Fibroblast of upper back skin (primary cell): ENCODE results near the gene SIGLEC11.
"Not testable (repeated sequence)": the region's sequence is repeated elsewhere in the genome, so short reads cannot be mapped to it uniquely, and the experiment has no call there.

ENCODE experiments used
- DNase-seq: peaks from one replicate; pipeline ENCODE4 v3.0.0-alpha.2; 2013

Gene SIGLEC11

GRCh38 chr19:49981603-49982593 lies 20.9 kb upstream of the SIGLEC11 start:
- no peak for DNase-seq

GRCh38 chr19:49978324-49978723 lies 17.4 kb upstream of the SIGLEC11 start:
- no peak for DNase-seq

- no peak for DNase-seq
Measured at GRCh38 chr19:49977881-49978280, 16.9 kb upstream of the SIGLEC11 start.

- DNase-seq: no peak
Measured at GRCh38 chr19:49977076-49977475, 16.1 kb upstream of the SIGLEC11 start.

- no peak for DNase-seq
Measured at GRCh38 chr19:49976496-49976895, 15.5 kb upstream of the SIGLEC11 start.

- no peak for DNase-seq
Measured at GRCh38 chr19:49975051-49975450, 14.1 kb upstream of the SIGLEC11 start.

GRCh38 chr19:49973987-49974386 lies 13.0 kb upstream of the SIGLEC11 start:
- DNase-seq: no peak

GRCh38 chr19:49972841-49973240 lies 11.9 kb upstream of the SIGLEC11 start:
- DNase-seq: no peak

- DNase-seq: no peak
Measured at GRCh38 chr19:49971991-49972411, 11.0 kb upstream of the SIGLEC11 start.

GRCh38 chr19:49969355-49969754 lies 8.4 kb upstream of the SIGLEC11 start:
- DNase-seq: not testable (repeated sequence)

GRCh38 chr19:49968279-49968922 lies 7.4 kb upstream of the SIGLEC11 start:
- no peak for DNase-seq

GRCh38 chr19:49959892-49960291 lies 1.1 kb downstream of the SIGLEC11 start:
- DNase-seq: not testable (repeated sequence)

GRCh38 chr19:49958596-49958995 lies 2.4 kb downstream of the SIGLEC11 start:
- DNase-seq: not testable (repeated sequence)

- not testable (repeated sequence) for DNase-seq
Measured at GRCh38 chr19:49958144-49958543, 2.8 kb downstream of the SIGLEC11 start.

GRCh38 chr19:49957262-49957915 lies 3.6 kb downstream of the SIGLEC11 start:
- no peak for DNase-seq

GRCh38 chr19:49956115-49956495 lies 4.9 kb downstream of the SIGLEC11 start:
- no peak for DNase-seq

GRCh38 chr19:49954933-49955332 lies 6.0 kb downstream of the SIGLEC11 start:
- DNase-seq: no peak

- DNase-seq: peak; percentile 36
Measured at GRCh38 chr19:49954092-49954829, 6.7 kb downstream of the SIGLEC11 start.

GRCh38 chr19:49953416-49953815 lies 7.6 kb downstream of the SIGLEC11 start:
- DNase-seq: no peak

GRCh38 chr19:49952906-49953305 lies 8.1 kb downstream of the SIGLEC11 start:
- no peak for DNase-seq

GRCh38 chr19:49952479-49952836 lies 8.5 kb downstream of the SIGLEC11 start:
- DNase-seq: no peak

- no peak for DNase-seq
Measured at GRCh38 chr19:49951806-49952478, 9.0 kb downstream of the SIGLEC11 start.
